Measurements from ENCODE around the gene SHISA3. TPM values are rescaled to one million over a fixed set of nuclear protein-coding genes. Genes with fewer than 3 reads are reported as not detected.

SHISA3 gene
- total and polyA plus RNA-seq, 2 donors (not counting 1 experiment from before 2014, with no cell fraction given): 0.23 to 0.33 TPM

- TF ChIP-seq CTCF (conservative IDR thresholded peaks at IDR 0.05 in 1 of 2, IDR thresholded peaks at IDR 0.05 in 1 of 2; ENCODE audit: low read depth in 1 of 2, low read length in 2 of 2) (no peak), EZH2 (IDR thresholded peaks at IDR 0.05; ENCODE audit: low read length, missing control alignments) (no peak)
- peaks cover 17% of the 10 kb centered on the region for H3K27me3 ChIP-seq (ENCODE audit: control insufficient read depth, insufficient read depth, low read length)
- H4K20me1 ChIP-seq (ENCODE audit: control insufficient read depth, extremely low read depth, insufficient read depth, low read length): no peaks in the 10 kb centered on the region
- DNase-seq (ENCODE audit: low read depth in 2 of 2): no peak
- no peak overlapping the region for H3K27ac ChIP-seq (ENCODE audit: insufficient read depth, low read length)
- H3K79me2 ChIP-seq (ENCODE audit: control insufficient read depth, insufficient read depth, low read length): no peaks in the 10 kb centered on the region
- H2AFZ ChIP-seq (ENCODE audit: low read length): no peak overlapping the region
- H3K4me3 ChIP-seq (replicated peaks in 1 of 4; ENCODE audit: control extremely low read depth in 1 of 4, insufficient read depth in 1 of 4, low read depth in 3 of 4, low read length in 4 of 4): peak overlapping the region in 1 of 4 experiments; percentile 63
- no peaks in the 10 kb centered on the region for H3K4me1 ChIP-seq (ENCODE audit: control insufficient read depth, extremely low read depth, insufficient read depth, low read length)
- no peak overlapping the region for H3K9ac ChIP-seq (ENCODE audit: insufficient read depth, low read length)
- no peaks in the 10 kb centered on the region for H3K9me3 ChIP-seq (ENCODE audit: control insufficient read depth, insufficient read depth, low read depth, low read length)
- H3K4me2 ChIP-seq (ENCODE audit: extremely low read depth, insufficient read depth, low read length): no peak overlapping the region
- H3K36me3 ChIP-seq (ENCODE audit: control insufficient read depth, insufficient read depth, low read length): no peaks in the 10 kb centered on the region
Observed at GRCh38 chr4:42399393-42399792, 2.1 kb downstream of the SHISA3 start.

GRCh38 chr4:42401171-42401570, 3.9 kb downstream of the SHISA3 start:
- no peak overlapping the region for H3K4me2 ChIP-seq (ENCODE audit: extremely low read depth, insufficient read depth, low read length)
- H2AFZ ChIP-seq (ENCODE audit: low read length): no peak overlapping the region
- no peaks in the 10 kb centered on the region for H4K20me1 ChIP-seq (ENCODE audit: control insufficient read depth, extremely low read depth, insufficient read depth, low read length)
- TF ChIP-seq EZH2 (IDR thresholded peaks at IDR 0.05; ENCODE audit: low read length, missing control alignments) (no peak), CTCF (conservative IDR thresholded peaks at IDR 0.05 in 1 of 2, IDR thresholded peaks at IDR 0.05 in 1 of 2; ENCODE audit: low read depth in 1 of 2, low read length in 2 of 2) (peak in 1 of 2 donors; percentile 6)
- no peaks in the 10 kb centered on the region for H3K79me2 ChIP-seq (ENCODE audit: control insufficient read depth, insufficient read depth, low read length)
- H3K9ac ChIP-seq (ENCODE audit: insufficient read depth, low read length): no peak overlapping the region
- H3K27ac ChIP-seq (ENCODE audit: insufficient read depth, low read length): no peak overlapping the region
- no peaks in the 10 kb centered on the region for H3K4me1 ChIP-seq (ENCODE audit: control insufficient read depth, extremely low read depth, insufficient read depth, low read length)
- H3K9me3 ChIP-seq (ENCODE audit: control insufficient read depth, insufficient read depth, low read depth, low read length): no peaks in the 10 kb centered on the region
- no peaks in the 10 kb centered on the region for H3K36me3 ChIP-seq (ENCODE audit: control insufficient read depth, insufficient read depth, low read length)
- H3K27me3 ChIP-seq (ENCODE audit: control insufficient read depth, insufficient read depth, low read length): peaks cover 15% of the 10 kb centered on the region
- DNase-seq (ENCODE audit: low read depth in 2 of 2): no peak
- no peak overlapping the region for H3K4me3 ChIP-seq (replicated peaks in 1 of 4; ENCODE audit: control extremely low read depth in 1 of 4, insufficient read depth in 1 of 4, low read depth in 3 of 4, low read length in 4 of 4)

- no peaks in the 10 kb centered on the region for H3K4me1 ChIP-seq (ENCODE audit: control insufficient read depth, extremely low read depth, insufficient read depth, low read length)
- H3K4me3 ChIP-seq (replicated peaks in 1 of 4; ENCODE audit: control extremely low read depth in 1 of 4, insufficient read depth in 1 of 4, low read depth in 3 of 4, low read length in 4 of 4): no peak overlapping the region
- H3K9ac ChIP-seq (ENCODE audit: insufficient read depth, low read length): no peak overlapping the region
- no peak overlapping the region for H3K27ac ChIP-seq (ENCODE audit: insufficient read depth, low read length)
- H4K20me1 ChIP-seq (ENCODE audit: control insufficient read depth, extremely low read depth, insufficient read depth, low read length): no peaks in the 10 kb centered on the region
- H3K4me2 ChIP-seq (ENCODE audit: extremely low read depth, insufficient read depth, low read length): no peak overlapping the region
- no peaks in the 10 kb centered on the region for H3K79me2 ChIP-seq (ENCODE audit: control insufficient read depth, insufficient read depth, low read length)
- no peaks in the 10 kb centered on the region for H3K36me3 ChIP-seq (ENCODE audit: control insufficient read depth, insufficient read depth, low read length)
- H2AFZ ChIP-seq (ENCODE audit: low read length): no peak overlapping the region
- H3K9me3 ChIP-seq (ENCODE audit: control insufficient read depth, insufficient read depth, low read depth, low read length): no peaks in the 10 kb centered on the region
- no peak for DNase-seq (ENCODE audit: low read depth in 2 of 2)
- TF ChIP-seq CTCF (conservative IDR thresholded peaks at IDR 0.05 in 1 of 2, IDR thresholded peaks at IDR 0.05 in 1 of 2; ENCODE audit: low read depth in 1 of 2, low read length in 2 of 2) (no peak), EZH2 (IDR thresholded peaks at IDR 0.05; ENCODE audit: low read length, missing control alignments) (no peak)
- peaks cover 5% of the 10 kb centered on the region for H3K27me3 ChIP-seq (ENCODE audit: control insufficient read depth, insufficient read depth, low read length)
Observed at GRCh38 chr4:42404001-42404400, 6.7 kb downstream of the SHISA3 start.
